ENCODE results near the gene KCTD18.

Gene KCTD18

GRCh38 chr2:200498402-200499162, 11.3 kb downstream of the KCTD18 start:
- H2AFZ ChIP-seq (ENCODE audit: low read depth, low read length): no peak overlapping the region
- H3K9me3 ChIP-seq (ENCODE audit: insufficient read depth, low read length): no peaks in the 10 kb centered on the region
- TF ChIP-seq, protein P1, sequence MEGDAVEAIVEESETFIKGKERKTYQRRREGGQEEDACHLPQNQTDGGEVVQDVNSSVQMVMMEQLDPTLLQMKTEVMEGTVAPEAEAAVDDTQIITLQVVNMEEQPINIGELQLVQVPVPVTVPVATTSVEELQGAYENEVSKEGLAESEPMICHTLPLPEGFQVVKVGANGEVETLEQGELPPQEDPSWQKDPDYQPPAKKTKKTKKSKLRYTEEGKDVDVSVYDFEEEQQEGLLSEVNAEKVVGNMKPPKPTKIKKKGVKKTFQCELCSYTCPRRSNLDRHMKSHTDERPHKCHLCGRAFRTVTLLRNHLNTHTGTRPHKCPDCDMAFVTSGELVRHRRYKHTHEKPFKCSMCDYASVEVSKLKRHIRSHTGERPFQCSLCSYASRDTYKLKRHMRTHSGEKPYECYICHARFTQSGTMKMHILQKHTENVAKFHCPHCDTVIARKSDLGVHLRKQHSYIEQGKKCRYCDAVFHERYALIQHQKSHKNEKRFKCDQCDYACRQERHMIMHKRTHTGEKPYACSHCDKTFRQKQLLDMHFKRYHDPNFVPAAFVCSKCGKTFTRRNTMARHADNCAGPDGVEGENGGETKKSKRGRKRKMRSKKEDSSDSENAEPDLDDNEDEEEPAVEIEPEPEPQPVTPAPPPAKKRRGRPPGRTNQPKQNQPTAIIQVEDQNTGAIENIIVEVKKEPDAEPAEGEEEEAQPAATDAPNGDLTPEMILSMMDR (IDR thresholded peaks at IDR 0.05; ENCODE audit: low read depth, low read length): no peak
- TF ChIP-seq EZH2phosphoT487 (IDR thresholded peaks at IDR 0.05; ENCODE audit: low read depth): no peak
- no peaks in the 10 kb centered on the region for H3K27me3 ChIP-seq (ENCODE audit: low read depth, low read length)
- no peak overlapping the region for H3K4me2 ChIP-seq (ENCODE audit: low read length)
- no peaks in the 10 kb centered on the region for H3K79me2 ChIP-seq (ENCODE audit: low read length)
- no peak overlapping the region for H3K9ac ChIP-seq (ENCODE audit: low read length)
- H3K27ac ChIP-seq (ENCODE audit: low read length): no peak overlapping the region
- H3K4me3 ChIP-seq (ENCODE audit: low read length): no peak overlapping the region
- no peaks in the 10 kb centered on the region for H3K4me1 ChIP-seq (ENCODE audit: low read length)
- H4K20me1 ChIP-seq (ENCODE audit: insufficient read depth, low read length): no peaks in the 10 kb centered on the region
- H3K36me3 ChIP-seq (replicated peaks; ENCODE audit: low read depth, low read length): peaks cover 24% of the 10 kb centered on the region

DNA sequence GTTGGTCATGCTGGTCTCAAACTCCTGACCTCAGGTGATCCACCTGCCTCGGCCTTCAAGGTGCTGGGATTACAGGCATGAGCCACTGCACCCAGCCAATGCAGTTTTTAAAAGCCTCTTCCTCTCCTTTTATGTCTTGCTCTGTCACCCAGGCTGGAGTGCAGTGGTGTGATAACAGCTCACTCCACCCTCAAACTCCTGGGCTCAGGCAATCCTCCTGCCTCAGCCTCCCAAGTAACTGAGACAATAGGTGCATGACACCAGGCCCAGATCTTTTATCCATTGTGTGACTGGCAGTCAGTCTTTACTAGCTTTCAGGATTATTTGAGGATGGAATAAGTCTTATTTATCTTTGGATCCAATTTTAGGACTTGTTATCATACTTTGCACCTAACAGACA, 13.2 kb downstream of the KCTD18 start:
- Histone ChIP-seq H3K4me1 (ENCODE audit: low read length) (no peaks in the 10 kb centered on the region), H3K27me3 (ENCODE audit: low read depth, low read length) (no peaks in the 10 kb centered on the region), H3K4me2 (ENCODE audit: low read length) (no peak overlapping the region), H3K79me2 (ENCODE audit: low read length) (no peaks in the 10 kb centered on the region), H3K36me3 (replicated peaks; ENCODE audit: low read depth, low read length) (peaks cover 26% of the 10 kb centered on the region), H3K9me3 (ENCODE audit: insufficient read depth, low read length) (no peaks in the 10 kb centered on the region), H4K20me1 (ENCODE audit: insufficient read depth, low read length) (no peaks in the 10 kb centered on the region), H3K9ac (ENCODE audit: low read length) (no peak overlapping the region), H3K4me3 (ENCODE audit: low read length) (no peak overlapping the region), H3K27ac (ENCODE audit: low read length) (no peak overlapping the region), H2AFZ (ENCODE audit: low read depth, low read length) (no peak overlapping the region)
- TF ChIP-seq, protein P1 (IDR thresholded peaks at IDR 0.05; ENCODE audit: low read depth, low read length): no peak
- no peak for TF ChIP-seq EZH2phosphoT487 (IDR thresholded peaks at IDR 0.05; ENCODE audit: low read depth)

DNA sequence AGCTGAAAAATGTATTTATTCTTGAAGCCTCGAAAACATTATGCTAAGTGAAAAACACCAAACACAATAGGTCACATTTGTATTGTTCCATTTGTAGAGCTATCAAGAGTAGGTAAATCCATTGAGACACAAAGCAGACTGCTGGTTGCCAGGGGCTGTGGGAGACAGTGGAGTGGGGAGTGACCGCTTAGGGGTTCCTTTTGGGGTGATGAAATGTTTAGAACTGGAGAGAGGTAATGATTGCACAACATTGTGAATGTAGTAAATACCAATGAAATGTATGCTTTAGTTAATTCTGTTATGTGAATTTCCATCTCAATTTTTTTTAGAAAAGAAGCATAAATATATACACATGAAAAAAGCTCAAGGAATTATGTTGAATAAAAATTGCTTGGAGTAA, 15.8 kb downstream of the KCTD18 start:
- no peaks in the 10 kb centered on the region for H3K4me1 ChIP-seq (ENCODE audit: low read length)
- peaks cover 41% of the 10 kb centered on the region for H3K36me3 ChIP-seq (replicated peaks; ENCODE audit: low read depth, low read length)
- H3K79me2 ChIP-seq (ENCODE audit: low read length): no peaks in the 10 kb centered on the region
- no peak overlapping the region for H3K4me2 ChIP-seq (ENCODE audit: low read length)
- H3K9me3 ChIP-seq (ENCODE audit: insufficient read depth, low read length): no peaks in the 10 kb centered on the region
- no peak overlapping the region for H3K9ac ChIP-seq (ENCODE audit: low read length)
- no peak overlapping the region for H2AFZ ChIP-seq (ENCODE audit: low read depth, low read length)
- H4K20me1 ChIP-seq (ENCODE audit: insufficient read depth, low read length): no peaks in the 10 kb centered on the region
- H3K27me3 ChIP-seq (ENCODE audit: low read depth, low read length): no peaks in the 10 kb centered on the region
- no peak overlapping the region for H3K27ac ChIP-seq (ENCODE audit: low read length)
- TF ChIP-seq EZH2phosphoT487 (IDR thresholded peaks at IDR 0.05; ENCODE audit: low read depth): no peak
- TF ChIP-seq, protein P1 (IDR thresholded peaks at IDR 0.05; ENCODE audit: low read depth, low read length): no peak
- no peak overlapping the region for H3K4me3 ChIP-seq (ENCODE audit: low read length)

DNA sequence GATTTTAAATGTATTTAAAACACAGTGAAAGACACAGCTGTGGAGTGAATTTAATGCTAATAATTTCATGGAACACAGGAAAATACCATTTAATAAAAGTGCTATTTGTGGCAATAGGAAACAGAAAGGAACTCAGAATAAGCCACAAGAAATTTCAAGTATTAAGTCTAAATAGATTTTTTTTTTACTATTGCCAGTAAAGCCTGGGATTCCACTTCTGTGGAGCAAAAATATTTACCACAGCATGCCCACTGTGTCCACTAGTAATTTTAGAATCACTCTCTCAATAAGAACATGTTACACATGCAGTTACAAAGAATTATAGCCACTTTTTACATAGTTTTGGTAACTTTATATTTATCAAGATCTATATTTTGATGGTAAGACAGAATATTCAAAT, 17.2 kb downstream of the KCTD18 start:
- Histone ChIP-seq H3K27ac (ENCODE audit: low read length) (no peak overlapping the region), H3K4me2 (ENCODE audit: low read length) (no peak overlapping the region), H4K20me1 (ENCODE audit: insufficient read depth, low read length) (no peaks in the 10 kb centered on the region), H3K27me3 (ENCODE audit: low read depth, low read length) (no peaks in the 10 kb centered on the region), H3K9ac (ENCODE audit: low read length) (no peak overlapping the region), H3K79me2 (ENCODE audit: low read length) (no peaks in the 10 kb centered on the region), H2AFZ (ENCODE audit: low read depth, low read length) (no peak overlapping the region), H3K4me3 (ENCODE audit: low read length) (no peak overlapping the region), H3K36me3 (replicated peaks; ENCODE audit: low read depth, low read length) (peaks cover 38% of the 10 kb centered on the region), H3K9me3 (ENCODE audit: insufficient read depth, low read length) (no peaks in the 10 kb centered on the region), H3K4me1 (ENCODE audit: low read length) (no peaks in the 10 kb centered on the region)
- TF ChIP-seq, protein P1 (IDR thresholded peaks at IDR 0.05; ENCODE audit: low read depth, low read length): no peak
- TF ChIP-seq EZH2phosphoT487 (IDR thresholded peaks at IDR 0.05; ENCODE audit: low read depth): no peak

Measured in OCI-LY3 (cell line).